Measurements from ENCODE around the gene ZBTB18. TPM values are rescaled to one million over a fixed set of nuclear protein-coding genes. Genes with fewer than 3 reads are reported as not detected.

Gene ZBTB18
- total and polyA plus RNA-seq, 5 donors = 18.4 to 32.0 (median 26.8) TPM

DNA sequence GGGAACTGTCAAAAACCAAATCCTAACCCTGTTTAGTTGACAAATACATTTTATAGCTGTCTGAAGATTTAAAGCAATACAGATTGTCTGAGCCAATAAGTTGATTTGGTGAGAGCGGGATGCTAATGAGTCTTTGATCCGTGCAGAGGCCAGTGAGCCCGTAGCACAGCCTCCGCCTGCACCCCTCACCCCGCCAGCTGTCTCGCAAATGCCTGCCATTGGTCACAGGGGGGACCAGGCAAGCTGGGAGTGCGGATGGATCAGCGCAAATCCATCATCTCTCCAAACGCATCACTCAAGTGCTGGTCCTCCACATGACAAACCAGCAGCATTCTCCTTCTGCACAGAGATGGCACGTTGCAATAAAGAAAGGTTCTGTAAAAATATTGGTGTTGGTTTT lies 51.0 kb downstream of the ZBTB18 start:
- no peak for ATAC-seq
- no peaks in the 10 kb centered on the region for H3K4me1 ChIP-seq (ENCODE audit: control insufficient read depth, insufficient read depth, low read length)
- 90% methylated on average over 10 of the region's 10 CpGs for WGBS
- intact Hi-C loops (cut with DNase I) = no loop called here
- DNase-seq = no peak
- H3K27me3 ChIP-seq (ENCODE audit: control insufficient read depth, insufficient read depth) = no peaks in the 10 kb centered on the region
- no peak overlapping the region for H3K4me3 ChIP-seq (ENCODE audit: low read length)
- H3K9me3 ChIP-seq (ENCODE audit: control insufficient read depth, low read length) = no peaks in the 10 kb centered on the region
- no peak overlapping the region for H3K27ac ChIP-seq (ENCODE audit: low read length)

DNA sequence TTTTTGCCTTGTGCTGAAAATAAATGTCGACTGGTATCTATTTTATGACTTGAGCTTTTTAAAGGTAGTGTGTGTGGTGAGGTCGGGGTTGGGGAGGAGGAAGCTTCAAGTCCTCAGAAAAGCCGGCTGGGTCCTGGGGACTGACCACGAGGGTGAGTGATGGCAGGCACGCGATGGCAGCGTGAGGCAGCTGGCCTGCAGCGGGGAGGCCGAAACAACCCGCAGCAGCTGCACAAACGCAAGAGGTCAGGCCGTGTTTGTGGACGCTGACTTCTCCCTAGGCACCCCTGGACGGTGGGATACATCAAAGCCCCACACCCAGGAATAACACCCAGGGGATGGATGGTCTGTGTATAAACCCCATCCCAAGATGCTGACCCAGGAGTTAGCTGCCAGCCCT lies 51.4 kb downstream of the ZBTB18 start:
- ATAC-seq (no peak), DNase-seq (no peak)
- 75% methylated on average over 14 of the region's 14 CpGs for WGBS
- H3K27me3 ChIP-seq (ENCODE audit: control insufficient read depth, insufficient read depth) = no peaks in the 10 kb centered on the region
- H3K4me3 ChIP-seq (ENCODE audit: low read length) = no peak overlapping the region
- no peaks in the 10 kb centered on the region for H3K4me1 ChIP-seq (ENCODE audit: control insufficient read depth, insufficient read depth, low read length)
- H3K27ac ChIP-seq (ENCODE audit: low read length) = no peak overlapping the region
- no peaks in the 10 kb centered on the region for H3K9me3 ChIP-seq (ENCODE audit: control insufficient read depth, low read length)
- intact Hi-C loops (cut with DNase I) = no loop called here

DNA sequence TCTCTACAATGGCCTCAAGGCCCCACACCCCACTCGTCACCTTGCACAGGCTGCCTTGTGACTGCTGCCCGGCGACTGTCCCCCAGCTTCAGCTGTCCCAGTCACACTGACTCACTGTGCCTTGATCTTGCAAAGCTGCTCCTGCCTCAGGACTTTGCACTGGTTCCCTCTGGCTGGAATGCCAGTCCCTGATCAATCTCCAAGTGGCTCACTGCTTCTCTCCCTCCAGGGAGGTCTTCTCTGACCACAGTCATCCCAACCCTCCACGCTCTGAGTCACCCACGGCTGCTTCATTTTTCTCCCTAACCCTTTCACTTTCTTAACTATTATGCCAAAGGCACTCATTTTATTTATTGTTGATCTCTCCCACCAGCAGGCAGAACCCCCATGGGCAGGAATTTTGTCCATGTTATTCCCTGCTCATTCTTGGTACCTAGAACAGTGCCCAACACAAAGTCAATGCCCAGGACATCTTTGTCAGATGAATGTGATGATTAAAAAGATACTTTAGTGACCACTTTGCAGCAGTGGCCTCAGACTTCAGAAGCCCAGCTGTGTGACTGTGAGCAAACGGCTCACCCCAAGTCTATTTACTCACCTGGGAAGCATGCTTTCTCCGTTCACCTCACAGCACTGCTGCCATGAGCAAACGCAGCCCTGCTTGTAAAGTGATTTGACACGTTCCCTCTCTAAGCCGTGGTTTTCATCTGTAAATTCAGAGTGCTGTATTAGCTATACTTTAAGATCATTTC lies 53.4 kb downstream of the ZBTB18 start:
- H3K4me3 ChIP-seq (ENCODE audit: low read length) = no peak overlapping the region
- no peaks in the 10 kb centered on the region for H3K4me1 ChIP-seq (ENCODE audit: control insufficient read depth, insufficient read depth, low read length)
- H3K9me3 ChIP-seq (ENCODE audit: control insufficient read depth, low read length) = no peaks in the 10 kb centered on the region
- H3K27ac ChIP-seq (ENCODE audit: low read length) = no peak overlapping the region
- ATAC-seq (no peak), DNase-seq (no peak)
- no peaks in the 10 kb centered on the region for H3K27me3 ChIP-seq (ENCODE audit: control insufficient read depth, insufficient read depth)
- 86% methylated on average over 10 of the region's 10 CpGs for WGBS
- intact Hi-C loops (cut with DNase I) = no loop called here

DNA sequence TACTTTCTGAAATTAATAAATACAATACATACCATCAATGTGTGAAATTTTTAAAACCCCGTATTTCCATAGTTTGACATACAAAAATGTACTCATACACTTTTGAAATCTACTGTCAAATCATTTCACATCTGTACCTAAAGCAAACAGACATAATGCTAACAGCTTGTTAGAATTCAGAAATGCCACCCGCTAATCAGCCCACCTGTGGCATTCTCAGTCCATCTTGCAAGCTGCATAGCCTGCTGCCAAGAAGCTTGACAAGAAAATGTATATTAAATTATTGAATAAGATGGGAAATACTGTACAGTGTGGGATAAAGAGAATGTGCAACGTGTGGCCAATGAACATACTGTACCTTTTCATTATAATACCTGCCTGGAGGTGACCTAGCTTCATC lies 55.1 kb downstream of the ZBTB18 start:
- no peak for ATAC-seq

More for the DNA sequence above, 55.1 kb downstream of the ZBTB18 start:
- H3K4me3 ChIP-seq (ENCODE audit: low read length) = no peak overlapping the region
- no peak overlapping the region for H3K27ac ChIP-seq (ENCODE audit: low read length)
- no peaks in the 10 kb centered on the region for H3K9me3 ChIP-seq (ENCODE audit: control insufficient read depth, low read length)
- no peaks in the 10 kb centered on the region for H3K4me1 ChIP-seq (ENCODE audit: control insufficient read depth, insufficient read depth, low read length)
- 89% methylated on average over 3 of the region's 3 CpGs for WGBS
- no peaks in the 10 kb centered on the region for H3K27me3 ChIP-seq (ENCODE audit: control insufficient read depth, insufficient read depth)
- no peak for DNase-seq
- intact Hi-C loops (cut with DNase I) = no loop called here

Other genes with a start within 250 kb of the ZBTB18 start
- 10 to 100 TPM; 37.0 to 61.2 (median 52.5) TPM for gene AKT3, start 201.0 kb upstream of the ZBTB18 start, total RNA-seq
- 8.4 TPM for gene AKT3, start 201.0 kb upstream of the ZBTB18 start, polyA plus RNA-seq